HG02970 (cell line): Measurements from ENCODE around the gene NT5DC1.
A peak's percentile ranks its signal among the peaks of the same experiment; 100 is the strongest.
"Not testable (repeated sequence)": the region's sequence is repeated elsewhere in the genome, so short reads cannot be mapped to it uniquely, and the experiment has no call there.

ENCODE experiments used
- ATAC-seq: cut with Tn5 transposase; IDR thresholded peaks from one replicate; pipeline ENCODE4 v1.9.1; 2021; ENCODE audit warnings: mild to moderate bottlenecking, moderate library complexity, moderate number of reproducible peaks; ENCODE audit not compliant: unreplicated experiment, low FRiP score

The NT5DC1 gene

DNA sequence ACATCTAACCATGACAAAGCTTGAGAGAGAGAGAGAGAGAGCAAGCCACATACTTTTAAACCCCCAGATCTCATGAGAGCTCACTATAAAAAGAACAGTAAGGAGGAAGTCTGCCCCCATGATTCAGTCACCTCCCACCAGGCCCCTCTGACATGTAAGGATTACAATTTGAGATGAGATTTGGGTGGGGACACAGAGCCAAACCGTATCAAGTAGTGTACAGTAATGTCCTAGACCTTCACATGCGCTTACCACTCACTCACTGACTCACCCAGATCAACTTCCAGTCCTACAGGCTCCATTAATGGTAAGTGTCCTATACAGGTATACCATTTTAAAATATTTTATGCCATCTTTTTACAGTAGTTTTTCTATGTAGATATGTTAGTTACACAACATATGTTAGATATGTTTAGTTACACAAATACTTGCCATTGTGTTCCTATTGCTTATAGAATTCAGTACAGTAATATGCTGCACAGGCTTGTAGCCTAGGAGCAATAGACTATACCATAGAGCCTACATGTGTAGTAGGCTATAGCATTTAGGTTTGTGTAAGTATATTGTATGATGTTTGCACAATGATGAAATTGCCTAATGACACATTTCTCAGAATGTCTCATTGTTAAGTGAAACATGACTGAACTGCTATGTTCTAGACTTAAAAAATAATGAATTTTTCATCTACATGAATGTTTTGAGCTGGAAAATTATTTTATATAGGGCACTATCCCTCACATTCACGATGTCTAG, 167.4 kb downstream of the NT5DC1 start:
- ATAC-seq = peak; percentile 29

DNA sequence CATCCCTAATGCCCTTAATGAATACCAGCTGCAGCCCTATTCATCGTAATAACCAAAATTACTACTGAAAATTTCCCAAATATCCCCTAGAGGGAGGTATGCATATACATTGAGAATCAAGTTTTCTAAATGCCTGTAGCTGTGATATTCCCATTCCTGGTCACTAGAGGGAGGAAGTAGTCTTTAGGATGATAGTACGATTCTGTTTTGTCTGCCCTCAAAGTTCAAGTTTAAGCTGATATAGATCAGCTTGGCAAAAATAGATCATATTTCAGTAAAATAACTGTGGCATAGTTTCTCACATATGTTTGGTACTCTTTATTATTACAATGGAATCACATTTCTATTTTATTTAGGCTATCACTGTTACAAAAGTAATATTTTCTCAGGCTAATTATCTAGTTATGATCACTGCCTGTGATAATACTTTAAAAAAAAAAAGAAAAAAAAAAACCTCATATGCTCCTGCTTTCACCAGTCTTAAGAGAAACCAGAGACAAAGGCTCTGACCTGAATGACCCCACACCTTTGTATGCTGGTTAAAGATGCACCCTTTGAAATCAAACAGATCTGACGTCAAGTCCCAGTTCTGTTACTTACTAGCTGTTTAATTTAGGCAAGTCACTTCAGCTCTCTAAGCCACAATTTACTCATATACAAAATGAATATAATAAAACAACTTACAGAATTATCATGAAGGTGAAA, 168.1 kb downstream of the NT5DC1 start:
- peak; percentile 60 for ATAC-seq

DNA sequence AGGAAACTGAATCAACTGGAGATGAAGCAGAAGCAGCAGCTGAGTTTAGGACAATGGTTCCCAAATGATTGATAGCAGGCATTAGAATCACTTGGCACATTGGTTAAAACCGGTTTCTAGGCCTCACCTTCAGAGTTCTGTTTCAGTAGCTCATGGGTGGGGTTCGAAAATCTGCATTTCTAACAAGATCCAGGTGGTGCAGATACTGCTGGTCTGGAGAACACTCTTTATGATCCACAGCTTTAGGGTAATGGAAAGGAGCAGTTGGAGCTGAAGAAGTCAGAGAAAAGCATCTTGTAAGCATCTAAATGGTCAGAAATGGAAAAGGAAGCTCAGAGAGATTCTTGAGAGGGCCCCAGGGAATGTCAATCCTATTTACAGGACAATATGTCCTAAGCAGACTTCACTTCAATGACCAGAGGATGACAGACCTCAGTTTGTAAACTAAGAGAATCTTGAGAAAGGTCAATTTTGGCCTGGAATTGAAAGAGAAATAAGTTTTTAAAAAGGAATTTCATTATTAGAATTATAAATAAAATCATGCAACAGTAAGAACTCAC, 170.6 kb downstream of the NT5DC1 start:
- ATAC-seq = no peak

DNA sequence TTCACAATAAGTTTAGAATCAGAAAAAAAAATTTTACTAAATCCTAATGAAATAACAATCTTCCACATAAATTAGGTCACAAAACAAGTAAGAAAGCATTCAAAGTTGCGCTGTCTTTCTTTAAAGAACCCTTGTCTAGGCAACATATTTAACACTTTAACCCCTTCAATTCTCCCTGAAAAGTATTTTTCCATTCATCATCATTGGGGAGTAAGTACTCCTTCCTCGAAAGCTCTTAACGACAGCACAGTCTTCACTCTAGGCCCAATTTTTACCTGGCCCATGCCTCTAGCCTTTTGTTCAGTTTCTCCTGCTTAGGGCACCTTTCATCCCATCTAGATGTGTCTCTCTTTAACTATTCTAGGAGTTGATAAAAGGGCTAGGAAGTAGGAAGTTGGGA, 176.5 kb downstream of the NT5DC1 start:
- no peak for ATAC-seq

DNA sequence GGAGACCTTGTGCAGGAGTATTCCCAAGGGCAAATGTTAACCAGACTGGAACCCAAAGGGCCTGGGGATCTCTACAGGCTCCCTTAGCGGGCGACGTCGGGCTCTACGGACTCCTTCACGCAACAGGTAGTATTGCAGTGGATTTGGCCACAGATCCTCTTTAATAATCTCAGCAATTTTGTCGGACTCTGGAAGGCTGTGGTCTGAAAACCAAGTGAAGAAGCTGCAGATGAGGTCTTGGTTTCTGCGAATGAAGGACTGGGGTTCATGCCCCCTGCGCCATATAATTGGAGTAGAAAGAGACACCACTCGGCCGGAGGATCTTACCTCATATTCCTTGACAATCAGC, 177.8 kb downstream of the NT5DC1 start:
- ATAC-seq = no peak

DNA sequence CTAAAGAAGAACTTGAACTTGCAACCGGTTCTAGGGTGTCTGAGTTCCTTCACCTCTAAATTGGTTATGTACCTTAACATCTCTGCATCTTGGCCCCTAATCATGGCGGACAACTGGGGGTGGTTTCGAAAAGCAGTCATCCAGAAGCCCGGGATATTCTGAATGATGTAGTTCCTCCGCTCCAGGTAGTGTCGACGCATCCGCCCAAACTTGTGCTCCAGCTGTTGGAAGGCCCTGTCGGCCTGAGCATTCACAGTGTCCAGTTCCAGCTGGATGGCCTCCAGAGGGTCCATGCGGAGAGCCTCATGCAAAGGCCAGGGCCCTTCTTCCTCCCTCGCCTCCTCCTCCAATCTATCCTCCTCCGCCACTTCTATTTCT, 178.2 kb downstream of the NT5DC1 start:
- no peak for ATAC-seq

DNA sequence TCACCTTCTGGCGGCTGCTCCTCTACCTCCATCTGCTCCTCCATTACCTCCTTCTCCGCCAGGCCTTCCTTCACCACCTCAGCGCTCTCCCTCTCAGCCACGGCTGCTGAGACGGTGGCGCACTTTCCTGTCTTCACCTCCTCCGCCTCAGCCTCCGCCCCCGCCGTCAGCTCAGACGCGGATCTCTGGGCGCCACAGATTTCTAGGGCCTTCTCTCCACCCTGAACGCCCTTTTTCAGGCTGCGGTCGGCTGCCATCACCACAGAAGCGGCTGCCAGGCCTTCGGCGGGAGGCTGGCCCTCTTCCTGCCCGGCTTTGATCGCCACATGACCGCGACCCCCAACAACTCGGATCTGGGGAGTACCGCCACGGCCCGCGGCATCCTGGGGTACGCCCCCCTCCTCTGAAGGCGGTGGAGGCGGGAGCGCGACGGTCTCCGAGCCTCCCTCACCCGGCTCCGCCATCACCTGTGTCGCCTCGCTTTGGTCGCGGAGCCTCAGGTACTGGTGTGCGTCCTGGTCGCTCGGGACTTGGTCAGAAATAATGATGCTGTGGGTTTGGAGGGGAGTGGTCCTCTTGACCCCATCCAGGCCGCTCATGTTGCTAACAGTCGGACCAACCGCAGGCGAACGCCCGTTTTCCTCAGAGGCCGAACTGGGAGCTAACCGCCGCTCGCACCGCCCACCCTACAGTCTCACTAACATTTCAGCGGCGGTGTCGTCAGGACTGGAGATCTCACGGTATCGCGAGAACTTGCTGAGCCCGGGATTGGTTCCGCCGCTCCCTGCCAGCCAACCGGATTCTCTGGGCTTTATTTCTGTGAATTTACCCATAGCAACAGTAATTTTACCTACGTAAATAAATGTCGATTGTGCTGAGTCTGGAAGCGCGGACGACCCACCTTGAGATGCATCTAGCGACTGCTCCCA, 178.8 kb downstream of the NT5DC1 start, which contains the start of gene TSPYL1:
Gene TSPYL1 (minus strand): TSS at position 699 of the 929 bp plus-strand sequence. CDS start 100 bp downstream, at position 599.
- peak; percentile 95 for ATAC-seq

DNA sequence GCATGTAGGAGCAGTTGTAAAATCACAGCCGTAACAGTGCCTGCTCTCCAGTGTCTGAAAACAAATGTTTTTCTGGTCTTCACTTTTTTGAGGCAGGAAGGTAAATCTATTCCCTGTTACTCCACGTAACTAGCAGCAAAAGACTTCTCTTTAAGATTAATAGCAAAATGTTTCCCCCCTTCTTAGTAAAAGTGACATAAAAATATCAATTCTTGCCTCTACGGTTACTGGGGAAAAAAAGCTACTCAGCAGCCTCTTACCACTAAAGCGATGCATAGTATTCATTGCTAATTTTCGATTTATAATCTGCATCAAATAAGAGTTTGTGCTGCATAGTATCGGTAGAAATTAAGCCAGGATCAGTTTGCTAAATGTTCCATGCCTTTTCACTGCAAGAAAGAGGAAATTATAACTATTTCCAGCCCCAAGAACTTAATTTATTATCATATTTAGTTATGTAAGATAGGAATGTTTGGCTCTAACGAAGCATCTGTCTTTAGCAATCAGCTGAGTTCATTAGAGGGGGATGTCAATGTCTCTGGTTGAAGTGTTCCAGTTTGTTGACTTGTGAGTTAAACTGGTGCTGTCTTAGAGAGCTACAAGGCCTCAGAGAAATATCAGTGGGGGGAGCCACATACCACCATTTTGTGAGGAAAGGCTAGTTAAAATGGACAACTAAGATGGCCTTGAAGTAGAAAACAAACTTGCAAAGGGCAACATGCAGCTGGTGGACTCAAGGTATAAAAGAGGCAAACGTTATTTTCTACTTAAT, 179.7 kb downstream of the NT5DC1 start:
- ATAC-seq = no peak

DNA sequence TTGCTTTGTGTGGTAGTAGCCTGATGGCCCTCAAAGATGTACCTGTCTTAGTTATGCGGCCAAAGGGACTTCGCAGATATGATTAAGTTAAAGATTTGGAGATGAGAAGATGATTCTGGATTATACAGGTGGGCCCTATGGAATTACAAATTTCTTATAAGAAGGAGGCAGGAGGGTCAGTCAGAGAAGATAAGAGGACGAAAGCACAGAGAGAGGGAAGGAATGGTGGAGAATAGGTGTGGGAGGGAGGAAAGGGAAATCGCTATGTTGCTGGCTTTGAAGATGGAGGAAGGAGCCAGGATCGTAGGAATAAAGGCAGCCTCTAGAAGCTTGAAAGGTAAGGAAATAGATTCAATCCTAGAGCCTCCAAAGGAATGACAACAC, 180.3 kb downstream of the NT5DC1 start:
- no peak for ATAC-seq

DNA sequence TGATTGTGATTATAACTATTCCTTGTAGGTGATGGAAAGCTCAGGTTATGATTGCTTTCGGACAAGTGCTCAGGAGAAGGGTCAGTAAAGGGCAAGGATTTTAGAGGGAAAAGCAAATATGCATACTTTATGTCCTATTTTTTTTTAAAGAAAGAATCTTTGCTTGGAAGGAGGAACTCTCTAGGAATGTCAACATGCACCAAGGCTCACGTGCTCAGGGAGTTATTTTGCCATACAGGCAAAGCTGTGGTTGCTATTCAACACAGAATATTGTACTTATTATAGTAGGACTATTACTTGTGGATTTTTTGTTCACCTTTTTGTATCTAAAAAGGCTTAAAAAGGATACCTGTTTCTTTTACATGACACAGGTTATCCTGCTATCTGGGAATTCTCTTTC, 182.0 kb downstream of the NT5DC1 start:
- ATAC-seq = no peak

DNA sequence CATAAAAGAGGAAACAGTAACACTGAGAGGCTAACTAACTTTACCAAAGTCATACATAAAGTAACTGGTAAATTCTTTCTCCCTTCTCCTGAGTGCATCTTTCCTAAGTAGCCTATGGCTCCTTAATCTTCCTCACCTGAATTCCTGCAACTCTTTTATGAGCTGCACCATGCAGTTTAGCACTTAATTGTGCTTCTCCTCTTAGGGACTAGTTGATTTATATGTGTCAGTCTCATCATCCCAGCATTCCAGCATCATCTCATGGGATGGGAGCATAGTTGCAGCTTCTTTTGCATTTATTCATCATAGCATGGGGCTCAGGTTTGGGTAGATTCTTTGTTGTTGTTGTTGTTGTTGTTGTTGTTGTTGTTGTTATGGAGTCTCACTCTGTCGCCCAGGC, 182.5 kb downstream of the NT5DC1 start:
- ATAC-seq = no peak

DNA sequence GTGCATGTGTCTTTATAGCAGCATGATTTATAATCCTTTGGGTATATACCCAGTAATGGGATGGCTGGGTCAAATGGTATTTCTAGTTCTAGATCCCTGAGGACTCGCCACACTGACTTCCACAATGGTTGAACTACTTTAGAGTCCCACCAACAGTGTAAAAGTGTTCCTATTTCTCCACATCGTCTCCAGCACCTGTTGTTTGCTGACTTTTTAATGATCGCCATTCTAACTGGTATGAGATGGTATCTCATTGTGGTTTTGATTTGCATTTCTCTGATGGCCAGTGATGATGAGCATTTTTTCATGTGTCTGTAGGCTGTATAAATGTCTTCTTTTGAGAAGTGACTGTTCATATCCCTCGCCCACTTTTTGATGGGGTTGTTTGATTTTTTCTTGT, 184.3 kb downstream of the NT5DC1 start:
- not testable (repeated sequence) for ATAC-seq

DNA sequence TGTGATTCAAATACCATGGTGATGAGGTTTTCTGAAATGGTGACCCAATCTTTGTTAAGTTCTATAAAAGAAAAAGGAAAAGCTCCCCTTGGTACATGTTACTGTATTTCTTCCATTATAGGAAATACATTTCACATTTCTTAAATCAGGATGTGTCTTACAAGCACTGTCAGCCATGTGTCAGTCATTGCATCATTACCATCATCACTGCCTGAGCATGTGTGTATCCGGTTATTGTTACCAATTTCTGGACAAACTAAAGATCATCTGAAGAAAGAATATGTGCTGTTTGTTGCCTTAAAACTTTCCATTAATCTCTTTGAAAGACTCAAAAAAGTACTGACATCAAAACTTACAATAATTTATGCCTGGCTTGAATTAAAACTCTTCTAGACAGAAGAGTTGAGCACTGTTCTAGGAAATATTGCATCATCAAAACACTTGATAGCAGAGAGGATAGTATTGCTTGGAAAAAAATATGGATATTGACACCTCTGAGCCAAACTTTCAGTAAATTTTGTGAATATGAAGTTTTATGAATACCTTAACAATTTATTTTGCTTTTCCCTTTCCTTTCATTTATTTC, 186.2 kb downstream of the NT5DC1 start:
- no peak for ATAC-seq

DNA sequence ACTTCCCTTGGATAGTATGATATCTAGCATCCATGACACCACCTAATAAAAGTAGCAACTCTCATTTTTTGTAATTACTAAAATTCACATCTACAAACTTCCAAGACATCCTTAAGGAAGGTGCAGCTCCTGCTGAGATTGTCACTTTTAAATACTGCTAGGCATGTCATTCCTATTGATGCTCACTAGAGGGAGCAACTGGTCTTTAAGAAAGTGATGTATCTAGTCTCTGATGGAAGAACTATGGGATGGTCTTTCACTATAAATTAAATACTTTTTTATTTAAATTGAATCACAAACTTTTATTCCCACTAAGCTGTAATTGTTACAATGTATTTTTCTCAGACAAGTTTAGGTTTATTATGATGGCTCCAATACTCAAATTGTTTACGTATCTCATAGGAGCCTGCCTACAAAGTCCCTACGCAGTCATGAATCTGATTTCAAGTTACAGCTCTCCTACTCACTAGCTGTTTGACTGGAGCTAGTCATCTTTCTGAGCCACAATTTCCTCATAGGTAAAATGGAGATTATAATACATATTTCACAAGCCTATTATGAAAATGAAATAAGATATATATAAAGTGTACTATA, 187.1 kb downstream of the NT5DC1 start:
- ATAC-seq = no peak

DNA sequence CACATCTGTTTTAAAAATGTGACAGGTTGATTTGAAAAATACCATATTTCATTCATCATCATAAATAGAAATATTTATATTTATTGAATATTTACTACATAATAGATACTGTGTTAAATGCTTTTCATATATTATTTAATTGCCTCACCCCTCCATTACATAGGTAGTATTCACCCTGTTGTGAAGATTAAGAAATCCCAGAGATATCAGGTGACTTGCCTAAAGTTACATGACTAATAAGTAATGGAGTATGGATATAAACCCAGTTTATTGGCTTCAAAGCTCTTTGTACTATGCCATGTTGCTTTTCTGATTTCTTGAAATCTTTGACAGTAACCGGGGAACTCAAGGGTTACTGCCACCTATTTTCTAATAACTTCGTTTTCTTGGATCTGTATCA, 189.2 kb downstream of the NT5DC1 start:
- no peak for ATAC-seq

DNA sequence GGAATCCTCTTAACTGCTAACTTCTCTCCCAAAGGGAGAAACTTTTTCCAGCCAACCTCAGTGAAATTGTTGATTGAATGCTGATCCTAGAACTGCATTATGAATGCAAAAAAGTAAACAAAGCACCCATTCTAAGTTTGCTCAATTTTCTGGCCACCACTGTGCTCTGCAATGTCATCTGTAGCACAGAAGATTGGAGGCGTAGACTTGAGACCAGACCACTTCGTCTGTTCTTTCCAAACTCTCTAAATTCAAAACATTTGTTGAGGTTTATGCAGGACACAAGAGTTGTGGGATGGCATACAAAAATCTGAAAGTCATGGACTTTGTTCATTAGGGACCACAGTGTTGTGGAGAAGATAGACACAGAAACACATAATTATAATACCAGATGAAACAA, 190.1 kb downstream of the NT5DC1 start:
- no peak for ATAC-seq

DNA sequence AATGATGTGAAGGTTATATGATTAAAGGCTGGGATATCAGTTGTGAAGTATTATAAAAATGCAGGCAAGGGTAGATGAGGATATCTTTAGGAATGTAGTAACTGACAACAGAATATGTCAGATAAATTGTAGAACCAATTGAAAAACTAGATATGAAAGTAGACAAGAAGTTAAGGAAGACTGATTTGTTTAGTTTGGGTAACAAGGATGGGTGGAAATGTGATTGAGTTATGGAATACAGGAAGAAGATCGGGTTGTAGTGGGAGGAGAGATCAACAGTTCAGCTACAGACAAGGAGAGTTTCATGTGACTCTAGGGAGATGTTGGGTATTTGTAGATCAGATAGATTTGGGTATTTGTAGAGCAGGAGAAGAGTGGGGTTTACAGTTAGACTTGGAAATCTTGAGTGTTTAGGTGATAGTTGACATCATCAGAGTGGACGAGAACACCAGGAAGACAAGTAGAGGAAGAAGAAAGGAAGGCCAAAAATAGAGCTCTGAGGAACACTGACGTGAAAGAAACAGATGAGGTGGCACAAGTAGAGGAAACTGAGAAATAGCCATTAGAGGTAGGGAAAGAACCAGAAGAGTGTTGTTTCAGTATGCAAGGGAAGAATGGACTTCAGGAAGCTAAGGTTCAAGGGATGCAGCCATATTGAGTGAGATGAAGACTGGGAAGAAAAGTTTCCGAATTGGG, 191.2 kb downstream of the NT5DC1 start:
- no peak for ATAC-seq

DNA sequence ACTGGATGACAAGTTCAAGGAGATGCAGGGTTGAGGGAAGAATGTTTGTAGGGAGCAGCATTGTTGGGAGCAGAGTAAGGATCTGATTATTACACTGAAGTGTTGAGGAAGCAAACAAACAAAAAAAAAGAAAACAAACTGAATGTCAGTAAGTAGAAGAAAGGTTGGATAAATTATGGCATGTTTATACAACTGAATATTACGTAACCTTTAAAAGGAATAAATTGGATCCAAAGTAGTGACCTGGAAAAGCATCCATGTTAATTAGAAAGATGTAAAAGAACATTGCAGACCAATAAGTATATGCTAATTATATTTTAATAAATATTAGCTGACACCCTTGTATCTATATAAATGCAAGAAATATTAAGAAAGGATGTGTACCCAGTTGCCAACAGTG, 191.9 kb downstream of the NT5DC1 start:
- ATAC-seq = no peak

DNA sequence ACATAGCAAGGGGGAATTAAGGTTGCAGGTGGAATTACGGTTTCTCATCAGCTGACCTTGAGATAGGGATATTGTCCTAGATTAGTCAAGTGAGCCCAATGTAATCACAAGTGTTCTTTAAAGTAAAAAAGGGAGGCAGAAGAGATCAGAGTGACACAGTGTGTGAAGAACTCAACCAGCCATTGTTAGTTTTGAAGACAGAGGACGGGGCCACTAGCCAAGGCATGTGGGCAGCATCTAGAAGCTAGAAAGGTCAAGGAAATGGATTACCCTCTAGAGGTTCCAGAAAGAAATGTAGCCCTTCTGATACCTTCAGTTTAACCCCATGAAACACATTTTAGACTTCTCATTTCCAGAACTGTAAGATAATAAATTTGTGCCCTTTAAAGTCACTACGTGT, 197.6 kb downstream of the NT5DC1 start:
- ATAC-seq = no peak
